ENCODE measurements around the gene CFAP69. TPM values are rescaled to one million over a fixed set of nuclear protein-coding genes. Genes with fewer than 3 reads are reported as not detected.

Gene CFAP69
- total RNA-seq, 1 donor, result 5.4 TPM

- Histone ChIP-seq H3K4me3 (ENCODE audit: insufficient read depth, low read length) (no peak overlapping the region), H4K20me1 (ENCODE audit: insufficient read depth, low read length) (no peaks in the 10 kb centered on the region), H3K4me1 (ENCODE audit: insufficient read depth, low read length) (no peaks in the 10 kb centered on the region), H3K9me3 (ENCODE audit: low read depth, low read length) (no peaks in the 10 kb centered on the region), H3K36me3 (ENCODE audit: insufficient read depth, low read length) (no peaks in the 10 kb centered on the region), H3K27ac (ENCODE audit: low read depth, low read length) (no peak overlapping the region), H3K27me3 (ENCODE audit: insufficient read depth, low read length) (no peaks in the 10 kb centered on the region), H3K4me2 (ENCODE audit: insufficient read depth, low read length) (no peak overlapping the region), H2AFZ (ENCODE audit: low read length) (no peak overlapping the region), H3K79me2 (ENCODE audit: insufficient read depth, low read length) (no peaks in the 10 kb centered on the region)
- no peak for DNase-seq (ENCODE audit: insufficient read length, low spot score, missing footprints)
- TF ChIP-seq, protein P1, sequence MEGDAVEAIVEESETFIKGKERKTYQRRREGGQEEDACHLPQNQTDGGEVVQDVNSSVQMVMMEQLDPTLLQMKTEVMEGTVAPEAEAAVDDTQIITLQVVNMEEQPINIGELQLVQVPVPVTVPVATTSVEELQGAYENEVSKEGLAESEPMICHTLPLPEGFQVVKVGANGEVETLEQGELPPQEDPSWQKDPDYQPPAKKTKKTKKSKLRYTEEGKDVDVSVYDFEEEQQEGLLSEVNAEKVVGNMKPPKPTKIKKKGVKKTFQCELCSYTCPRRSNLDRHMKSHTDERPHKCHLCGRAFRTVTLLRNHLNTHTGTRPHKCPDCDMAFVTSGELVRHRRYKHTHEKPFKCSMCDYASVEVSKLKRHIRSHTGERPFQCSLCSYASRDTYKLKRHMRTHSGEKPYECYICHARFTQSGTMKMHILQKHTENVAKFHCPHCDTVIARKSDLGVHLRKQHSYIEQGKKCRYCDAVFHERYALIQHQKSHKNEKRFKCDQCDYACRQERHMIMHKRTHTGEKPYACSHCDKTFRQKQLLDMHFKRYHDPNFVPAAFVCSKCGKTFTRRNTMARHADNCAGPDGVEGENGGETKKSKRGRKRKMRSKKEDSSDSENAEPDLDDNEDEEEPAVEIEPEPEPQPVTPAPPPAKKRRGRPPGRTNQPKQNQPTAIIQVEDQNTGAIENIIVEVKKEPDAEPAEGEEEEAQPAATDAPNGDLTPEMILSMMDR (IDR thresholded peaks at IDR 0.05; ENCODE audit: extremely low read depth, low read depth, low read length), result no peak
These were observed 45.5 kb downstream of the CFAP69 start for GRCh38 chr7:90290244-90291113.

- no peak overlapping the region for H3K27ac ChIP-seq (ENCODE audit: low read depth, low read length)
- peak; percentile 44 for DNase-seq (ENCODE audit: insufficient read length, low spot score, missing footprints)
- H3K9me3 ChIP-seq (ENCODE audit: low read depth, low read length), result no peaks in the 10 kb centered on the region
- no peaks in the 10 kb centered on the region for H3K4me1 ChIP-seq (ENCODE audit: insufficient read depth, low read length)
- H3K27me3 ChIP-seq (ENCODE audit: insufficient read depth, low read length), result no peaks in the 10 kb centered on the region
- TF ChIP-seq, protein P1 (IDR thresholded peaks at IDR 0.05; ENCODE audit: extremely low read depth, low read depth, low read length), result peak; percentile 81
- H2AFZ ChIP-seq (ENCODE audit: low read length), result no peak overlapping the region
- H3K79me2 ChIP-seq (ENCODE audit: insufficient read depth, low read length), result no peaks in the 10 kb centered on the region
- no peak overlapping the region for H3K4me3 ChIP-seq (ENCODE audit: insufficient read depth, low read length)
- no peak overlapping the region for H3K4me2 ChIP-seq (ENCODE audit: insufficient read depth, low read length)
- no peaks in the 10 kb centered on the region for H3K36me3 ChIP-seq (ENCODE audit: insufficient read depth, low read length)
- no peaks in the 10 kb centered on the region for H4K20me1 ChIP-seq (ENCODE audit: insufficient read depth, low read length)
These were observed 53.4 kb downstream of the CFAP69 start for GRCh38 chr7:90298145-90299038.

GRCh38 chr7:90303241-90303640, 58.3 kb downstream of the CFAP69 start:
- no peaks in the 10 kb centered on the region for H3K27me3 ChIP-seq (ENCODE audit: insufficient read depth, low read length)
- H3K27ac ChIP-seq (ENCODE audit: low read depth, low read length), result no peak overlapping the region
- no peak overlapping the region for H2AFZ ChIP-seq (ENCODE audit: low read length)
- no peak overlapping the region for H3K4me2 ChIP-seq (ENCODE audit: insufficient read depth, low read length)
- no peaks in the 10 kb centered on the region for H3K79me2 ChIP-seq (ENCODE audit: insufficient read depth, low read length)
- H3K4me1 ChIP-seq (ENCODE audit: insufficient read depth, low read length), result peaks cover 8% of the 10 kb centered on the region
- TF ChIP-seq, protein P1 (IDR thresholded peaks at IDR 0.05; ENCODE audit: extremely low read depth, low read depth, low read length), result no peak
- H3K9me3 ChIP-seq (ENCODE audit: low read depth, low read length), result no peaks in the 10 kb centered on the region
- H4K20me1 ChIP-seq (ENCODE audit: insufficient read depth, low read length), result no peaks in the 10 kb centered on the region
- no peak overlapping the region for H3K4me3 ChIP-seq (ENCODE audit: insufficient read depth, low read length)
- no peak for DNase-seq (ENCODE audit: insufficient read length, low spot score, missing footprints)
- no peaks in the 10 kb centered on the region for H3K36me3 ChIP-seq (ENCODE audit: insufficient read depth, low read length)

- Histone ChIP-seq H3K36me3 (ENCODE audit: insufficient read depth, low read length) (no peaks in the 10 kb centered on the region), H3K79me2 (ENCODE audit: insufficient read depth, low read length) (no peaks in the 10 kb centered on the region), H4K20me1 (ENCODE audit: insufficient read depth, low read length) (no peaks in the 10 kb centered on the region), H3K4me1 (ENCODE audit: insufficient read depth, low read length) (no peaks in the 10 kb centered on the region), H3K4me3 (ENCODE audit: insufficient read depth, low read length) (no peak overlapping the region), H2AFZ (ENCODE audit: low read length) (no peak overlapping the region), H3K9me3 (ENCODE audit: low read depth, low read length) (no peaks in the 10 kb centered on the region), H3K4me2 (ENCODE audit: insufficient read depth, low read length) (no peak overlapping the region), H3K27ac (ENCODE audit: low read depth, low read length) (no peak overlapping the region), H3K27me3 (ENCODE audit: insufficient read depth, low read length) (no peaks in the 10 kb centered on the region)
- TF ChIP-seq, protein P1 (IDR thresholded peaks at IDR 0.05; ENCODE audit: extremely low read depth, low read depth, low read length), result no peak
- no peak for DNase-seq (ENCODE audit: insufficient read length, low spot score, missing footprints)
These were observed 64.9 kb downstream of the CFAP69 start for GRCh38 chr7:90309872-90310271.
